Activated CD8-positive, alpha-beta memory T cell treated with anti-CD3 and anti-CD28 coated beads, Interleukin-2, amount 10 ng/mL, durations not matched to agents 7 days and 5 days (primary cell): ENCODE measurements around the gene PIP4K2A. TPM values are rescaled to one million over a fixed set of nuclear protein-coding genes. Genes with fewer than 3 reads are reported as not detected.

Experiments used
- ATAC-seq: fragments of 150-1000 bp; cut with Tn5 transposase; one replicate; pipeline ENCODE4 v1.10.0; 2021; ENCODE audit warnings: moderate library complexity
- CTCF ChIA-PET: fragments of 350-600 bp; sonication (Branson Sonifier 250); formaldehyde crosslinking; loops from one replicate; lab custom pipeline; 2021; ENCODE audit warnings: antibody characterized with exemption; lab: Charles Lee
- DNase-seq: peaks from one replicate; pipeline ENCODE4 v3.0.0-alpha.2; 2020
- H3K27ac Mint-ChIP-seq: one replicate; pipeline ENCODE4 v1.8.0; 2021; ENCODE audit warnings: mild to moderate bottlenecking, mixed read lengths
- H3K27me3 Mint-ChIP-seq: one replicate; pipeline ENCODE4 v1.8.0; 2021; ENCODE audit warnings: mixed read lengths
- H3K36me3 Mint-ChIP-seq: one replicate; pipeline ENCODE4 v1.8.0; 2021; ENCODE audit warnings: mild to moderate bottlenecking, mixed read lengths
- H3K4me1 Mint-ChIP-seq: one replicate; pipeline ENCODE4 v1.8.0; 2021; ENCODE audit warnings: mixed read lengths
- H3K4me3 Mint-ChIP-seq: one replicate; pipeline ENCODE4 v1.8.0; 2021; ENCODE audit warnings: mild to moderate bottlenecking, moderate library complexity, mixed read lengths
- H3K9me3 Mint-ChIP-seq: one replicate; pipeline ENCODE4 v1.8.0; 2022; ENCODE audit warnings: low read depth, mixed read lengths
- total RNA-seq, 2 experiments: library from RNA; stranded (reverse); gene quantifications; one replicate each; pipeline ENCODE4 v1.2.3, GENCODE V29; 2021

PIP4K2A gene
- total RNA-seq, 2 experiments from 2014 or later: 129 to 136 TPM

- Mint-ChIP-seq H3K36me3 (peaks cover 9% of the 10 kb centered on the region), H3K4me3 (peak overlapping the region; percentile 43), H3K27ac (peak overlapping the region; percentile 78), H3K4me1 (peaks cover 84% of the 10 kb centered on the region), H3K9me3 (no peaks in the 10 kb centered on the region), H3K27me3 (no peaks in the 10 kb centered on the region)
- no peak for DNase-seq
- ATAC-seq: no peak
- CTCF ChIA-PET: interaction anchor here (1.0 to 3.5 kb wide), 8 partner anchors 8 to 52 kb away, joined by 3 to 15 read pairs (median 4); no protein-coding TSS in a partner anchor
Observed at GRCh38 chr10:22625516-22626290, 88.7 kb downstream of the PIP4K2A start.

- Mint-ChIP-seq H3K36me3 (peaks cover 13% of the 10 kb centered on the region), H3K9me3 (no peaks in the 10 kb centered on the region), H3K27me3 (no peaks in the 10 kb centered on the region), H3K4me1 (peaks cover 91% of the 10 kb centered on the region), H3K4me3 (peak overlapping the region; percentile 43), H3K27ac (peak overlapping the region; percentile 90)
- CTCF ChIA-PET: interaction anchor here (1.4 to 1.9 kb wide), 6 partner anchors 13 to 52 kb away, joined by 4 to 8 read pairs (median 6); no protein-coding TSS in a partner anchor
- no peak for ATAC-seq
- DNase-seq: no peak
Observed at GRCh38 chr10:22624287-22624738, 90.1 kb downstream of the PIP4K2A start.

GRCh38 chr10:22623633-22624253 lies 90.6 kb downstream of the PIP4K2A start:
- Mint-ChIP-seq H3K27ac (peak overlapping the region; percentile 90), H3K27me3 (no peaks in the 10 kb centered on the region), H3K36me3 (peaks cover 14% of the 10 kb centered on the region), H3K4me1 (peaks cover 90% of the 10 kb centered on the region), H3K9me3 (no peaks in the 10 kb centered on the region), H3K4me3 (peak overlapping the region; percentile 43)
- peak; percentile 71 for ATAC-seq
- CTCF ChIA-PET: interaction anchor here (1.2 to 1.9 kb wide), 6 partner anchors 14 to 53 kb away, joined by 3 to 8 read pairs (median 6); no protein-coding TSS in a partner anchor
- peak; percentile 71 for DNase-seq

GRCh38 chr10:22622242-22622806 lies 92.1 kb downstream of the PIP4K2A start:
- peaks cover 90% of the 10 kb centered on the region for H3K4me1 Mint-ChIP-seq
- no peaks in the 10 kb centered on the region for H3K27me3 Mint-ChIP-seq
- DNase-seq: no peak
- no peaks in the 10 kb centered on the region for H3K9me3 Mint-ChIP-seq
- CTCF ChIA-PET: interaction anchor here (0.7 to 1.6 kb wide), 3 partner anchors 48 to 82 kb away, joined by 3 to 8 read pairs (median 6); no protein-coding TSS in a partner anchor
- no peak overlapping the region for H3K4me3 Mint-ChIP-seq
- no peak overlapping the region for H3K27ac Mint-ChIP-seq
- peaks cover 12% of the 10 kb centered on the region for H3K36me3 Mint-ChIP-seq
- no peak for ATAC-seq

- H3K4me3 Mint-ChIP-seq: no peak overlapping the region
- no peak for DNase-seq
- peaks cover 90% of the 10 kb centered on the region for H3K4me1 Mint-ChIP-seq
- H3K27me3 Mint-ChIP-seq: no peaks in the 10 kb centered on the region
- CTCF ChIA-PET: no interaction called here
- no peak for ATAC-seq
- H3K9me3 Mint-ChIP-seq: no peaks in the 10 kb centered on the region
- peaks cover 12% of the 10 kb centered on the region for H3K36me3 Mint-ChIP-seq
- no peak overlapping the region for H3K27ac Mint-ChIP-seq
Observed at GRCh38 chr10:22621726-22622125, 92.7 kb downstream of the PIP4K2A start.

GRCh38 chr10:22620929-22621328 lies 93.4 kb downstream of the PIP4K2A start:
- no peaks in the 10 kb centered on the region for H3K9me3 Mint-ChIP-seq
- H3K36me3 Mint-ChIP-seq: peaks cover 12% of the 10 kb centered on the region
- DNase-seq (no peak), ATAC-seq (no peak)
- CTCF ChIA-PET: interaction anchor here (1.0 kb wide), 1 partner anchor 36 kb away, joined by 4 read pairs; no protein-coding TSS in a partner anchor
- H3K4me1 Mint-ChIP-seq: peaks cover 91% of the 10 kb centered on the region
- H3K4me3 Mint-ChIP-seq: no peak overlapping the region
- no peaks in the 10 kb centered on the region for H3K27me3 Mint-ChIP-seq
- no peak overlapping the region for H3K27ac Mint-ChIP-seq

- Mint-ChIP-seq H3K9me3 (no peaks in the 10 kb centered on the region), H3K27ac (peak overlapping the region; percentile 66), H3K4me1 (peaks cover 91% of the 10 kb centered on the region), H3K36me3 (peaks cover 12% of the 10 kb centered on the region), H3K4me3 (no peak overlapping the region), H3K27me3 (no peaks in the 10 kb centered on the region)
- CTCF ChIA-PET: interaction anchor here (1.0 to 1.9 kb wide), 3 partner anchors 34 to 46 kb away, joined by 4 to 5 read pairs (median 4); no protein-coding TSS in a partner anchor
- no peak for DNase-seq
- ATAC-seq: no peak
Observed at GRCh38 chr10:22620140-22620857, 94.1 kb downstream of the PIP4K2A start.

GRCh38 chr10:22619101-22619500 lies 95.3 kb downstream of the PIP4K2A start:
- DNase-seq (no peak), ATAC-seq (no peak)
- Mint-ChIP-seq H3K4me3 (no peak overlapping the region), H3K4me1 (peaks cover 91% of the 10 kb centered on the region), H3K9me3 (no peaks in the 10 kb centered on the region), H3K36me3 (peaks cover 12% of the 10 kb centered on the region), H3K27ac (no peak overlapping the region), H3K27me3 (no peaks in the 10 kb centered on the region)
- CTCF ChIA-PET: interaction anchor here (1.3 to 2.3 kb wide), 4 partner anchors 8 to 45 kb away, joined by 4 to 15 read pairs (median 5); no protein-coding TSS in a partner anchor

- Mint-ChIP-seq H3K4me3 (no peak overlapping the region), H3K27me3 (no peaks in the 10 kb centered on the region), H3K4me1 (peaks cover 91% of the 10 kb centered on the region), H3K27ac (peak overlapping the region; percentile 63), H3K36me3 (peaks cover 12% of the 10 kb centered on the region), H3K9me3 (no peaks in the 10 kb centered on the region)
- ATAC-seq (peak; percentile 12), DNase-seq (no peak)
- CTCF ChIA-PET: interaction anchor here (0.9 to 2.9 kb wide), 6 partner anchors 9 to 36 kb away, joined by 3 to 15 read pairs (median 5); no protein-coding TSS in a partner anchor
Observed at GRCh38 chr10:22618078-22618785, 96.1 kb downstream of the PIP4K2A start.

- Mint-ChIP-seq H3K36me3 (peaks cover 16% of the 10 kb centered on the region), H3K27me3 (no peaks in the 10 kb centered on the region), H3K27ac (peak overlapping the region; percentile 72), H3K4me3 (no peak overlapping the region), H3K4me1 (peaks cover 92% of the 10 kb centered on the region), H3K9me3 (no peaks in the 10 kb centered on the region)
- CTCF ChIA-PET: interaction anchor here (0.9 to 2.9 kb wide), 4 partner anchors 10 to 22 kb away, joined by 3 to 15 read pairs (median 9); no protein-coding TSS in a partner anchor
- ATAC-seq (no peak), DNase-seq (no peak)
Observed at GRCh38 chr10:22617516-22617915, 96.9 kb downstream of the PIP4K2A start.

GRCh38 chr10:22617051-22617450 lies 97.3 kb downstream of the PIP4K2A start:
- H3K36me3 Mint-ChIP-seq: peaks cover 17% of the 10 kb centered on the region
- no peak overlapping the region for H3K4me3 Mint-ChIP-seq
- DNase-seq (no peak), ATAC-seq (no peak)
- no peaks in the 10 kb centered on the region for H3K27me3 Mint-ChIP-seq
- no peaks in the 10 kb centered on the region for H3K9me3 Mint-ChIP-seq
- peak overlapping the region; percentile 63 for H3K27ac Mint-ChIP-seq
- CTCF ChIA-PET: interaction anchor here (0.7 to 2.9 kb wide), 5 partner anchors 10 to 66 kb away, joined by 3 to 15 read pairs (median 5); no protein-coding TSS in a partner anchor
- peaks cover 95% of the 10 kb centered on the region for H3K4me1 Mint-ChIP-seq
